GM12878 (cell line): Measurements from ENCODE around the gene MALRD1. TPM values are rescaled to one million over a fixed set of nuclear protein-coding genes. Genes with fewer than 3 reads are reported as not detected.

ENCODE experiments used
- ATAC-seq: fragments of 200-7000 bp; cut with Tn5 transposase; 3 replicates; pipeline ENCODE4 v1.9.1; 2020; ENCODE audit warnings: mild to moderate bottlenecking, moderate library complexity
- BruUV-seq: library from RNA; stranded (reverse); fragments of 400-500 nt; replicated peaks from 2 replicates; lab custom pipeline; 2021; lab: Mats Ljungman, UMichigan
- CTCF ChIA-PET: fragments of 300-600 bp; sonication (Branson Sonifier 250); formaldehyde crosslinking; extraction: SDS; loops from one replicate; lab custom pipeline; 2021; ENCODE audit warnings: inconsistent platforms; lab: Yijun Ruan, JAX
- POLR2A ChIA-PET: fragments of 350-600 bp; formaldehyde crosslinking; extraction: SDS; loops from one replicate; lab custom pipeline; 2021; ENCODE audit warnings: inconsistent platforms; lab: Charles Lee
- RAD21 ChIA-PET: fragments of 300-600 bp; sonication (Branson Sonifier 250); formaldehyde crosslinking; loops from one replicate; lab custom pipeline; 2023; ENCODE audit warnings: antibody characterized with exemption; ENCODE audit not compliant: unreplicated experiment; lab: Charles Lee
- SMC1A ChIA-PET: fragments of 300-600 bp; sonication (Branson Sonifier 250); formaldehyde crosslinking; loops from one replicate; lab custom pipeline; 2023; ENCODE audit not compliant: unreplicated experiment, uncharacterized antibody; lab: Charles Lee
- DNase-seq: peaks from one replicate; pipeline ENCODE4 v3.0.0-alpha.2; 2011; ENCODE audit warnings: low read depth, low spot score
- FAIRE-seq: peaks from 3 replicates; lab custom pipeline; 2011; peaks lifted over from hg19 to GRCh38; lab: Jason Lieb, UNC
- H2AFZ ChIP-seq: 2 replicates; pipeline ENCODE4 v1.6.0; 2011; ENCODE audit warnings: low read depth, low read length, control low read depth; ENCODE audit not compliant: control insufficient read depth
- H3K27ac ChIP-seq: 2 replicates; pipeline ENCODE4 v1.5.1; 2011; ENCODE audit warnings: control low read depth; ENCODE audit not compliant: control insufficient read depth, insufficient read depth
- H3K27me3 ChIP-seq, 2 experiments: replicated peaks in 1 of 2; 2 replicates each; pipeline versions ENCODE4 v1.6.0 to v1.6.1; 2011; ENCODE audit warnings: low read length in 1 of 2; ENCODE audit not compliant: control insufficient read depth in 2 of 2, insufficient read depth in 2 of 2
- H3K36me3 ChIP-seq, 2 experiments: 2 replicates each; pipeline ENCODE4 v1.5.1; 2011; ENCODE audit warnings: low read length in 1 of 2; ENCODE audit not compliant: control insufficient read depth in 2 of 2, insufficient read depth in 2 of 2
- H3K4me1 ChIP-seq: 2 replicates; pipeline ENCODE4 v1.6.1; 2011; ENCODE audit warnings: mild to moderate bottlenecking, low read length, moderate library complexity, mixed read lengths; ENCODE audit not compliant: control insufficient read depth, insufficient read depth
- H3K4me2 ChIP-seq: 2 replicates; pipeline ENCODE4 v1.6.0; 2011; ENCODE audit warnings: control low read depth; ENCODE audit not compliant: control insufficient read depth, insufficient read depth
- H3K4me3 ChIP-seq: fragments of 200-600 bp; sonication (generic); 2 replicates; pipeline ENCODE4 v1.5.1; 2016
- H3K79me2 ChIP-seq: 2 replicates; pipeline ENCODE4 v1.6.0; 2011; ENCODE audit warnings: low read length; ENCODE audit not compliant: control insufficient read depth, insufficient read depth
- H3K9ac ChIP-seq: 2 replicates; pipeline ENCODE4 v1.8.0; 2011; ENCODE audit warnings: low read length, control low read depth, mixed read lengths; ENCODE audit not compliant: control insufficient read depth, insufficient read depth
- H3K9me3 ChIP-seq: replicated peaks from 3 replicates; pipeline ENCODE4 v1.5.1; 2011; ENCODE audit warnings: mild to moderate bottlenecking, low read length; ENCODE audit not compliant: control insufficient read depth, insufficient read depth
- H4K20me1 ChIP-seq: 2 replicates; pipeline ENCODE4 v1.6.0; 2011; ENCODE audit not compliant: control insufficient read depth, insufficient read depth
- ATF7 ChIP-seq: fragments of 450-650 bp; IDR thresholded peaks from 2 replicates; pipeline ENCODE4 v1.6.1; 2016; ENCODE audit warnings: low read depth, mild to moderate bottlenecking
- CBX5 ChIP-seq: sonication (generic); IDR thresholded peaks from 2 replicates; pipeline ENCODE4 v1.6.1; 2016; ENCODE audit warnings: low read depth, moderate library complexity, mild to moderate bottlenecking, inconsistent platforms
- CTCF ChIP-seq, 3 experiments: IDR thresholded peaks in 2 of 3; conservative IDR thresholded peaks in 1 of 3; 2 replicates each; pipeline ENCODE4 v1.5.1; 2011; ENCODE audit warnings: low read depth in 3 of 3, low read length in 3 of 3, mild to moderate bottlenecking in 3 of 3, control low read depth in 2 of 3, moderate library complexity in 2 of 3, inconsistent platforms in 1 of 3, mixed read lengths in 1 of 3; ENCODE audit not compliant: control insufficient read depth in 2 of 3, insufficient read depth in 1 of 3; ENCODE audit errors: extremely low read depth in 1 of 3
- HCFC1 ChIP-seq: fragments of 150-350 bp; IDR thresholded peaks from 2 replicates; pipeline ENCODE4 v1.6.1; 2014; ENCODE audit warnings: low read length
- KLF5 ChIP-seq: fragments of 450-650 bp; IDR thresholded peaks from 2 replicates; pipeline ENCODE4 v1.6.1; 2014; ENCODE audit warnings: mild to moderate bottlenecking; ENCODE audit not compliant: partially characterized antibody
- NBN ChIP-seq: fragments of 450-650 bp; IDR thresholded peaks from 2 replicates; pipeline ENCODE4 v1.6.1; 2016
- NR2C2 ChIP-seq: IDR thresholded peaks from 2 replicates; pipeline ENCODE4 v1.6.1; 2011; ENCODE audit warnings: borderline replicate concordance, low read depth; ENCODE audit not compliant: control insufficient read depth, insufficient read length
- REST ChIP-seq: IDR thresholded peaks from 2 replicates; pipeline ENCODE4 v1.6.1; 2012; ENCODE audit warnings: mild to moderate bottlenecking, low read depth, low read length
- SRF ChIP-seq, 2 experiments: IDR thresholded peaks; 2 replicates each; pipeline ENCODE4 v1.6.1; 2011; ENCODE audit warnings: low read depth in 2 of 2, low read length in 2 of 2, mild to moderate bottlenecking in 1 of 2, moderate library complexity in 1 of 2
- ZNF274 ChIP-seq: IDR thresholded peaks from one replicate; pipeline ENCODE4 v1.8.0; 2011; ENCODE audit not compliant: insufficient read length, insufficient read depth
- in situ Hi-C: fragments of 300-500 bp; cut with MboI; formaldehyde crosslinking; loops from 9 replicates; pipeline ENCODE4 v1.14.3; 2018; ENCODE audit warnings: mixed read lengths
- intact Hi-C: fragments of 100-400 bp; cut with micrococcal nuclease; formaldehyde crosslinking; loops from one replicate; pipeline ENCODE4 v1.14.2; 2022; ENCODE audit not compliant: unreplicated experiment
- polyA plus RNA-seq, 11 experiments: library from polyadenylated mRNA; depleted of rRNA in 4 of 11; unstranded in 6 of 11; stranded (reverse) in 5 of 11; fragments of >200 nt; fragmentation: Nextera tagmentation in 4 of 11; fragmentation: Illumina TruSeq in 1 of 11; extraction: Ambion mirVana in 4 of 11; extraction: Trizol in 1 of 11; gene quantifications; 1 replicate in 1 of 11; 2 replicates in 10 of 11; pipeline versions ENCODE4 v1.2.1 to v1.2.3, GENCODE V29; 2011 to 2016; ENCODE audit warnings: inconsistent platforms in 2 of 11, missing spikeins in 2 of 11, low read depth in 1 of 11
- total RNA-seq, 4 experiments: library from RNA; depleted of rRNA in 3 of 4; stranded (reverse); fragments of >200 nt in 3 of 4; fragmentation: Illumina TruSeq in 1 of 4; extraction: Trizol in 1 of 4; gene quantifications; 2 replicates each; pipeline versions ENCODE4 v1.2.1 to v1.2.3, GENCODE V29; 2013 to 2021
- TF ChIP-seq, protein P1 (sequence below): fragments of 450-650 bp; IDR thresholded peaks from 2 replicates; pipeline ENCODE4 v1.6.1; 2016; ENCODE audit warnings: mild to moderate bottlenecking
- TF ChIP-seq, protein P2 (sequence below): IDR thresholded peaks from 2 replicates; pipeline ENCODE4 v1.6.1; 2011; ENCODE audit warnings: low read depth, low read length, improper control_type of control experiment, borderline replicate concordance

Gene MALRD1
- total and polyA plus RNA-seq, 10 of the 15 experiments (the other 5 are each of a cell fraction or from before 2014, with no cell fraction given) = 0.12 to 6.6 (median 0.26) TPM; not detected in 2

DNA sequence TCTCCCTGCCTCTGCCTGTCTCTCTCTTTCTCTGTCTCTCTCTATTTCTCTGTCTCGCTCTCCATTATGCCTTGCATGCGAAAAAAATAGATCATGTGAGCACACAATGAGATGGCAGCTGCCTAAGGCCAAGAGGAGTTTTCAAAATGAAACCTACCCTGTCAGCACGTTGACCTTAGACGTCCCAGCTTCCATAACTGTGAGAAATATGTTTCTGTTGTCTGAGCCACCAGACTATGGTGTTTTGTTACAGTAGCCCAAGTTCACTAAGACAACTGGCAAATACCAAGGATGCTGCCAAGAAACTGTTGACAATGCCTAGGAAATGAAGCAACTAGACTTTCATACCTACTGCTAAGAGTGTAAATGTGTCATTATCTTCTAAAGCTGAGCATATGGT lies 697.1 kb downstream of the MALRD1 start (continued):
- no peak for TF ChIP-seq KLF5
- TF ChIP-seq CTCF (IDR thresholded peaks at IDR 0.05 in 2 of 3, conservative IDR thresholded peaks at IDR 0.05 in 1 of 3; ENCODE audit: control insufficient read depth in 2 of 3, extremely low read depth in 1 of 3, insufficient read depth in 1 of 3, low read depth in 3 of 3, low read length in 3 of 3) = no peak
- TF ChIP-seq HCFC1 = no peak
- no peak for TF ChIP-seq SRF (IDR thresholded peaks at IDR 0.05; ENCODE audit: low read depth in 2 of 2, low read length in 2 of 2)
- TF ChIP-seq, all 136 proteins: peak for 0

DNA sequence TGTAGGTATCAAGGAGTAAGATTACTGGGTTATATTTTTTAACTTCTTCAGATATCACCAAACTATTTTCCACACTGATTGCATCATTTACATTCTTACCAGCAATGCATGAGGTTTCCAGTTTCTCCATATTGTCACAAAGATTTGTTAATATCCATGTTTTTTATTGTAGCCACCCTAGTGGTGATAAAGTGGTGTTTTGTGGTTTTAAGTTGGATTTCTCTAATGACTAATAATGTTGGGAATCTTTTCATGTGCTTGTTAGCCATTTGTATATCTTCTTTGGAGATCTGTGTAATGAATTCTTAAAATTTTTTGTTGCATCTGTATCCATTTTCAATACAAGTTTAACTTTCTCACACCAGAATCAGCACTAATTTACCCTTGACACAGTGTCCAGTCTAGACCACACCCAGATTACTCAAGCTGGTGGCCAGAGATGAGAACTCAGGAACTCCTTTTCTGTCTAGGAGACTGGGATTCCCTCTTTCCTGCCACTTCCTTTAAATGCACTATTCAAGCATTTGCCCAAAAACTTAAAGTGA lies 700.7 kb downstream of the MALRD1 start:
- Histone ChIP-seq H3K4me2 (no peak overlapping the region), H4K20me1 (no peaks in the 10 kb centered on the region), H3K4me3 (no peak overlapping the region), H3K27ac (no peak overlapping the region), H3K9ac (no peak overlapping the region), H3K4me1 (no peaks in the 10 kb centered on the region), H3K79me2 (no peaks in the 10 kb centered on the region), H3K27me3 (no peaks in the 10 kb centered on the region), H3K9me3 (no peaks in the 10 kb centered on the region), H2AFZ (no peak overlapping the region), H3K36me3 (no peaks in the 10 kb centered on the region)
- RAD21 ChIA-PET = no interaction called here
- no peak for FAIRE-seq
- POLR2A ChIA-PET = no interaction called here
- no TSS peak for BruUV-seq
- DNase-seq = no peak
- intact Hi-C loops = no loop called here
- CTCF ChIA-PET = no interaction called here
- SMC1A ChIA-PET = interaction anchor here (1.1 kb wide), 1 partner anchor 15 kb away, joined by 4 read pairs; no protein-coding TSS in a partner anchor
- in situ Hi-C loops = no loop called here
- ATAC-seq = no peak
- TF ChIP-seq NR2C2 = no peak
- no peak for TF ChIP-seq REST
- TF ChIP-seq NBN = no peak
- TF ChIP-seq, protein P1, sequence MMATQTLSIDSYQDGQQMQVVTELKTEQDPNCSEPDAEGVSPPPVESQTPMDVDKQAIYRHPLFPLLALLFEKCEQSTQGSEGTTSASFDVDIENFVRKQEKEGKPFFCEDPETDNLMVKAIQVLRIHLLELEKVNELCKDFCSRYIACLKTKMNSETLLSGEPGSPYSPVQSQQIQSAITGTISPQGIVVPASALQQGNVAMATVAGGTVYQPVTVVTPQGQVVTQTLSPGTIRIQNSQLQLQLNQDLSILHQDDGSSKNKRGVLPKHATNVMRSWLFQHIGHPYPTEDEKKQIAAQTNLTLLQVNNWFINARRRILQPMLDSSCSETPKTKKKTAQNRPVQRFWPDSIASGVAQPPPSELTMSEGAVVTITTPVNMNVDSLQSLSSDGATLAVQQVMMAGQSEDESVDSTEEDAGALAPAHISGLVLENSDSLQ = no peak
- no peak for TF ChIP-seq CBX5
- TF ChIP-seq, protein P2, sequence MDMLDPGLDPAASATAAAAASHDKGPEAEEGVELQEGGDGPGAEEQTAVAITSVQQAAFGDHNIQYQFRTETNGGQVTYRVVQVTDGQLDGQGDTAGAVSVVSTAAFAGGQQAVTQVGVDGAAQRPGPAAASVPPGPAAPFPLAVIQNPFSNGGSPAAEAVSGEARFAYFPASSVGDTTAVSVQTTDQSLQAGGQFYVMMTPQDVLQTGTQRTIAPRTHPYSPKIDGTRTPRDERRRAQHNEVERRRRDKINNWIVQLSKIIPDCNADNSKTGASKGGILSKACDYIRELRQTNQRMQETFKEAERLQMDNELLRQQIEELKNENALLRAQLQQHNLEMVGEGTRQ = no peak
- no peak for TF ChIP-seq CTCF (IDR thresholded peaks at IDR 0.05 in 2 of 3, conservative IDR thresholded peaks at IDR 0.05 in 1 of 3; ENCODE audit: control insufficient read depth in 2 of 3, extremely low read depth in 1 of 3, insufficient read depth in 1 of 3, low read depth in 3 of 3, low read length in 3 of 3)
- TF ChIP-seq ATF7 = no peak
- TF ChIP-seq ZNF274 = no peak
